Keratinocyte (primary cell): Measurements from ENCODE around the gene MAD2L2. TPM values are rescaled to one million over a fixed set of nuclear protein-coding genes. Genes with fewer than 3 reads are reported as not detected.

ENCODE experiments used
- DNase-seq: peaks from one replicate; pipeline ENCODE4 v3.0.0-alpha.2; 2011; ENCODE audit warnings: low read depth, missing footprints, low spot score
- FAIRE-seq: peaks from 2 replicates; lab custom pipeline; 2011; peaks lifted over from hg19 to GRCh38; lab: Jason Lieb, UNC
- H2AFZ ChIP-seq: 2 replicates; pipeline ENCODE4 v1.6.0; 2012; ENCODE audit warnings: low read length, control low read depth, inconsistent platforms; ENCODE audit not compliant: control insufficient read depth
- H3K27ac ChIP-seq: 2 replicates; pipeline ENCODE4 v1.5.1; 2011; ENCODE audit warnings: low read length; ENCODE audit not compliant: control insufficient read depth, insufficient read depth
- H3K27me3 ChIP-seq: 3 replicates; pipeline ENCODE4 v1.6.0; 2011; ENCODE audit warnings: low read length; ENCODE audit not compliant: control insufficient read depth, insufficient read depth; ENCODE audit errors: extremely low read depth
- H3K36me3 ChIP-seq, 2 experiments: 2 replicates in 1 of 2; 3 replicates in 1 of 2; pipeline ENCODE4 v1.5.1; 2011; ENCODE audit warnings: low read length in 2 of 2, mild to moderate bottlenecking in 1 of 2; ENCODE audit not compliant: control insufficient read depth in 2 of 2, insufficient read depth in 2 of 2; ENCODE audit errors: extremely low read depth in 1 of 2
- H3K4me1 ChIP-seq: 3 replicates; pipeline ENCODE4 v1.5.1; 2011; ENCODE audit warnings: low read length; ENCODE audit not compliant: control insufficient read depth, insufficient read depth; ENCODE audit errors: extremely low read depth
- H3K4me2 ChIP-seq: 3 replicates; pipeline ENCODE4 v1.6.0; 2011; ENCODE audit warnings: low read depth, low read length; ENCODE audit not compliant: control insufficient read depth, insufficient read depth; ENCODE audit errors: extremely low read depth
- H3K4me3 ChIP-seq, 3 experiments: fragments of 200-600 bp in 1 of 3; sonication (generic) in 1 of 3; 2 replicates in 2 of 3; 3 replicates in 1 of 3; pipeline ENCODE4 v1.5.1; 2011 to 2016; ENCODE audit warnings: low read length in 3 of 3, mild to moderate bottlenecking in 3 of 3, control low read depth in 2 of 3, inconsistent platforms in 1 of 3, low read depth in 1 of 3, mixed read lengths in 1 of 3, mixed run types in 1 of 3, moderate library complexity in 1 of 3; ENCODE audit not compliant: control insufficient read depth in 2 of 3, insufficient read depth in 2 of 3; ENCODE audit errors: extremely low read depth in 1 of 3
- H3K79me2 ChIP-seq: 2 replicates; pipeline ENCODE4 v1.6.0; 2012; ENCODE audit warnings: low read length; ENCODE audit not compliant: control insufficient read depth, insufficient read depth
- H3K9ac ChIP-seq: 3 replicates; pipeline ENCODE4 v1.6.0; 2011; ENCODE audit warnings: low read length; ENCODE audit not compliant: control insufficient read depth, insufficient read depth; ENCODE audit errors: extremely low read depth
- H3K9me1 ChIP-seq: 3 replicates; pipeline ENCODE4 v1.6.0; 2011; ENCODE audit warnings: low read length; ENCODE audit not compliant: control insufficient read depth, insufficient read depth; ENCODE audit errors: extremely low read depth
- H3K9me3 ChIP-seq: 2 replicates; pipeline ENCODE4 v1.5.1; 2012; ENCODE audit warnings: low read depth, low read length; ENCODE audit not compliant: control insufficient read depth
- H4K20me1 ChIP-seq: 3 replicates; pipeline ENCODE4 v1.6.0; 2011; ENCODE audit warnings: low read length; ENCODE audit not compliant: control insufficient read depth, insufficient read depth; ENCODE audit errors: extremely low read depth
- EZH2 ChIP-seq: IDR thresholded peaks from one replicate; pipeline ENCODE4 v1.6.1; 2012; ENCODE audit warnings: inconsistent platforms, mild to moderate bottlenecking, low read length, moderate library complexity
- dilution Hi-C: fragments of 300-500 bp; cut with MboI; formaldehyde crosslinking; loops from one replicate; pipeline ENCODE4 v1.7.0; 2020; ENCODE audit warnings: low sequenced_read_pairs; ENCODE audit not compliant: extremely low pct_ligation_motif_present
- polyA plus RNA-seq, 5 experiments: library from polyadenylated mRNA; depleted of rRNA in 3 of 5; stranded (reverse) in 3 of 5; stranded (forward) in 1 of 5; unstranded in 1 of 5; fragments of >200 nt; gene quantifications; 1 replicate in 1 of 5; 2 replicates in 3 of 5; 3 replicates in 1 of 5; pipeline versions ENCODE4 v1.2.1 to v1.2.3, GENCODE V29; 2011 to 2012; ENCODE audit warnings: missing spikeins in 2 of 5, low read depth in 1 of 5, low replicate concordance in 1 of 5
- TF ChIP-seq, protein P1 (sequence below), 3 experiments: IDR thresholded peaks in 1 of 3; conservative IDR thresholded peaks in 1 of 3; optimal IDR thresholded peaks in 1 of 3; 2 replicates in 2 of 3; 3 replicates in 1 of 3; pipeline versions ENCODE3 to v1.5.1; 2011; ENCODE audit warnings: low read length in 3 of 3, mild to moderate bottlenecking in 3 of 3, moderate library complexity in 2 of 3, control low read depth in 1 of 3, inconsistent platforms in 1 of 3; ENCODE audit not compliant: insufficient read depth in 2 of 3; ENCODE audit errors: extremely low read depth in 1 of 3

The MAD2L2 gene
- polyA plus RNA-seq, 1 donor (not counting 4 experiments of a cell fraction or from before 2014, with no cell fraction given) = 24.8 TPM

- Histone ChIP-seq H3K79me2 (no peaks in the 10 kb centered on the region), H3K9me1 (no peaks in the 10 kb centered on the region), H4K20me1 (no peaks in the 10 kb centered on the region), H3K27me3 (no peaks in the 10 kb centered on the region), H3K4me2 (no peak overlapping the region), H2AFZ (no peak overlapping the region), H3K9me3 (no peaks in the 10 kb centered on the region), H3K36me3 (peaks cover 13 to 15% of the 10 kb centered on the region in 2 experiments), H3K4me1 (no peaks in the 10 kb centered on the region), H3K9ac (no peak overlapping the region), H3K4me3 (no peak overlapping the region), H3K27ac (no peak overlapping the region)
- TF ChIP-seq, protein P1, sequence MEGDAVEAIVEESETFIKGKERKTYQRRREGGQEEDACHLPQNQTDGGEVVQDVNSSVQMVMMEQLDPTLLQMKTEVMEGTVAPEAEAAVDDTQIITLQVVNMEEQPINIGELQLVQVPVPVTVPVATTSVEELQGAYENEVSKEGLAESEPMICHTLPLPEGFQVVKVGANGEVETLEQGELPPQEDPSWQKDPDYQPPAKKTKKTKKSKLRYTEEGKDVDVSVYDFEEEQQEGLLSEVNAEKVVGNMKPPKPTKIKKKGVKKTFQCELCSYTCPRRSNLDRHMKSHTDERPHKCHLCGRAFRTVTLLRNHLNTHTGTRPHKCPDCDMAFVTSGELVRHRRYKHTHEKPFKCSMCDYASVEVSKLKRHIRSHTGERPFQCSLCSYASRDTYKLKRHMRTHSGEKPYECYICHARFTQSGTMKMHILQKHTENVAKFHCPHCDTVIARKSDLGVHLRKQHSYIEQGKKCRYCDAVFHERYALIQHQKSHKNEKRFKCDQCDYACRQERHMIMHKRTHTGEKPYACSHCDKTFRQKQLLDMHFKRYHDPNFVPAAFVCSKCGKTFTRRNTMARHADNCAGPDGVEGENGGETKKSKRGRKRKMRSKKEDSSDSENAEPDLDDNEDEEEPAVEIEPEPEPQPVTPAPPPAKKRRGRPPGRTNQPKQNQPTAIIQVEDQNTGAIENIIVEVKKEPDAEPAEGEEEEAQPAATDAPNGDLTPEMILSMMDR (optimal IDR thresholded peaks at IDR 0.05 in 1 of 3, IDR thresholded peaks at IDR 0.05 in 1 of 3, conservative IDR thresholded peaks at IDR 0.05 in 1 of 3; ENCODE audit: extremely low read depth in 1 of 3, insufficient read depth in 2 of 3, low read length in 3 of 3) = no peak
- TF ChIP-seq EZH2 = no peak
- no peak for FAIRE-seq
- dilution Hi-C loops = no loop called here
- no peak for DNase-seq
Measured at GRCh38 chr1:11674488-11674887, 6.5 kb downstream of the MAD2L2 start.

- no peaks in the 10 kb centered on the region for H3K9me1 ChIP-seq
- FAIRE-seq (no peak), DNase-seq (no peak)
- TF ChIP-seq EZH2 = no peak
- TF ChIP-seq, protein P1 (optimal IDR thresholded peaks at IDR 0.05 in 1 of 3, IDR thresholded peaks at IDR 0.05 in 1 of 3, conservative IDR thresholded peaks at IDR 0.05 in 1 of 3; ENCODE audit: extremely low read depth in 1 of 3, insufficient read depth in 2 of 3, low read length in 3 of 3) = no peak
- H3K36me3 ChIP-seq = peaks cover 13 to 18% of the 10 kb centered on the region in 2 experiments
- H3K79me2 ChIP-seq = no peaks in the 10 kb centered on the region
- dilution Hi-C loops = no loop called here
- no peak overlapping the region for H3K4me2 ChIP-seq
- H3K27ac ChIP-seq = no peak overlapping the region
- H3K27me3 ChIP-seq = no peaks in the 10 kb centered on the region
- no peak overlapping the region for H2AFZ ChIP-seq
- H3K9ac ChIP-seq = no peak overlapping the region
- H3K4me3 ChIP-seq = no peak overlapping the region
- no peaks in the 10 kb centered on the region for H3K4me1 ChIP-seq
- no peaks in the 10 kb centered on the region for H4K20me1 ChIP-seq
- H3K9me3 ChIP-seq = no peaks in the 10 kb centered on the region
Measured at GRCh38 chr1:11673089-11673769, 7.7 kb downstream of the MAD2L2 start.
